HepG2 (cell line): ENCODE results near the gene TUBA4B. TPM values are rescaled to one million over a fixed set of nuclear protein-coding genes. Genes with fewer than 3 reads are reported as not detected.

Experiments
- DNMT3B ChIP-seq: conservative IDR thresholded peaks from 2 replicates; pipeline ENCODE4 v1.6.1; 2016; ENCODE audit warnings: missing biosample characterization, control low read depth
- NFIB ChIP-seq: sonication (generic); formaldehyde crosslinking; IDR thresholded peaks from 2 replicates; pipeline ENCODE4 v1.9.0; 2021; ENCODE audit warnings: missing genetic modification reagents, mild to moderate bottlenecking, borderline replicate concordance
- RXRA ChIP-seq: sonication (generic); formaldehyde crosslinking; IDR thresholded peaks from 2 replicates; pipeline ENCODE4 v1.5.1; 2020; ENCODE audit warnings: missing genetic modification reagents
- SIN3B ChIP-seq: fragments of 150-350 bp; IDR thresholded peaks from 2 replicates; pipeline ENCODE4 v1.6.1; 2014; ENCODE audit warnings: low read length
- TBX3 ChIP-seq: fragments of 450-650 bp; IDR thresholded peaks from 2 replicates; pipeline ENCODE4 v1.6.1; 2017; ENCODE audit warnings: antibody characterized with exemption, mild to moderate bottlenecking, inconsistent platforms, borderline replicate concordance
- TGIF2 ChIP-seq: IDR thresholded peaks from 2 replicates; pipeline ENCODE4 v1.6.1; 2016; ENCODE audit warnings: control low read depth, missing compliant biosample characterization
- ZNF350 ChIP-seq: sonication (generic); formaldehyde crosslinking; IDR thresholded peaks from 2 replicates; pipeline ENCODE4 v1.4.0; 2020; ENCODE audit warnings: mild to moderate bottlenecking, low read depth, missing genetic modification reagents, borderline replicate concordance
- ZNF839 ChIP-seq: sonication (generic); formaldehyde crosslinking; IDR thresholded peaks from 2 replicates; pipeline ENCODE4 v1.4.0; 2020; ENCODE audit warnings: missing genetic modification reagents, mild to moderate bottlenecking, borderline replicate concordance
- polyA plus RNA-seq, 8 experiments: library from polyadenylated mRNA; depleted of rRNA in 3 of 8; stranded (reverse) in 7 of 8; unstranded in 1 of 8; fragments of >200 nt; fragmentation: Illumina TruSeq in 4 of 8; extraction: Trizol in 4 of 8; gene quantifications; 2 replicates each; pipeline versions ENCODE4 v1.2.1 to v1.2.3, GENCODE V29; 2011 to 2016; ENCODE audit warnings: low read depth in 4 of 8, missing spikeins in 1 of 8, mixed read lengths in 1 of 8; ENCODE audit not compliant: insufficient read depth in 1 of 8
- total RNA-seq, 5 experiments: library from RNA; depleted of rRNA; stranded (reverse); fragments of >200 nt; fragmentation: Illumina TruSeq; extraction: Trizol; gene quantifications; 2 replicates each; pipeline ENCODE4 v1.2.3, GENCODE V29; 2016; ENCODE audit warnings: low read depth in 1 of 5
- TF ChIP-seq, protein P1 (sequence below): sonication (generic); formaldehyde crosslinking; IDR thresholded peaks from 2 replicates; pipeline ENCODE4 v1.4.0; 2020; ENCODE audit warnings: mild to moderate bottlenecking, missing genetic modification reagents
- TF ChIP-seq, protein P2 (sequence below): sonication (generic); formaldehyde crosslinking; IDR thresholded peaks from 2 replicates; pipeline ENCODE4 v1.4.0; 2020; ENCODE audit warnings: mild to moderate bottlenecking, missing genetic modification reagents
- TF ChIP-seq, protein P3 (sequence below): sonication (generic); formaldehyde crosslinking; IDR thresholded peaks from 2 replicates; pipeline ENCODE4 v1.4.0; 2020; ENCODE audit warnings: missing genetic modification reagents
- TF ChIP-seq, protein P4 (sequence below): sonication (generic); formaldehyde crosslinking; IDR thresholded peaks from 2 replicates; pipeline ENCODE4 v1.8.0; 2022; ENCODE audit warnings: mild to moderate bottlenecking, missing genetic modification reagents
- TF ChIP-seq, protein P5 (sequence below): sonication (generic); formaldehyde crosslinking; IDR thresholded peaks from 2 replicates; pipeline ENCODE4 v1.5.0; 2020; ENCODE audit warnings: mild to moderate bottlenecking, missing genetic modification reagents
- TF ChIP-seq, protein P6 (sequence below): sonication (generic); formaldehyde crosslinking; IDR thresholded peaks from 2 replicates; pipeline ENCODE4 v1.5.0; 2020; ENCODE audit warnings: missing genetic modification reagents

Gene TUBA4B
- total and polyA plus RNA-seq, 2 of the 13 experiments (the other 11 are each of a cell fraction or from before 2014, with no cell fraction given) = 0.18 to 0.22 TPM

DNA sequence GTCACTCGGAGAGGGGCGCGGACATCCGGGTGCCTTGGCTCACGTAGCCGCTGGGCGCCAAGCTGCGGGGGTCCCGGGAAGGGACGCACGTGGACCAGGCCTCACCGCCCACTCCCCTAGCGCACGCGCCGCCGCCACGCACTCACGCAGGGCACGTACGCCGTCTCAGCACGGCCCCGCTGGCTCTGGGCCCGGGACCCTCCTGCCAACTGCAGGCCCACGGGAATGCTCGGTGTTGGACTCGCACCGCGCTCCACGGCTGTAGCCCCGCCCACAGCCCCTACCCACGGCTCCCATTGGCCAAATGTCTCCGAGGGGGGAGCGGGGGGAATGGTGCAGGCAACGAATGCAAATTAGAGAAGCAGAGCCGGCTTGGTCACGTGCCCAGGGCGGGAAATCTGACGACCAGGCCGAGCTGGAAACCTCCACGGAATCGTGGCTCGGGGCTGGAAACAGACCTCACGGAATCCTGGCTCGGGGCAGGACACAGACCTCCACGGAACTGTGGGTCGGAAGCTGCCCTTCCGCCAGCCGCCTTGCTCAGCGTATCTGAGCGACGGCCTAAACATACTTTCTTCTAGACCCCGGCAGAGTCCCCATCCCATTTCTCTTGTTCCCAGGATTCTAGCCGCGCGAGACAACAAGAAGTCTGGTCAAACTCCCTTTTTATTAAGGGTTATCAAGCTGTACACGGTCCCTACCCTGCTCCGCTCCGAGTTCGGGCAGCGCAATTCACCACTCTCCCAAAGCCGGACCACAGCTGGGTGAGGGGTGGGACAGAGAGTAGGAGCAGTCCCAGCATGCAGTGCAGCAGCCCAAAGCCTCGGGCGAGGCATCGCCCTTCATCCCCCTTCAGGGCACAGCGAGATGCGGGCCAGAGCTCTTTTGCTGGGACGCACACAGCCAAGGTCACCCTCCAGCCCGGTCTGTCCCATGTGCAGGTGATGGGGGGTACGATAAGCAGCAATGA is 34.0 kb upstream of the TUBA4B start, which contains the start of gene ABCB6 (continued):
- TF ChIP-seq, protein P1, sequence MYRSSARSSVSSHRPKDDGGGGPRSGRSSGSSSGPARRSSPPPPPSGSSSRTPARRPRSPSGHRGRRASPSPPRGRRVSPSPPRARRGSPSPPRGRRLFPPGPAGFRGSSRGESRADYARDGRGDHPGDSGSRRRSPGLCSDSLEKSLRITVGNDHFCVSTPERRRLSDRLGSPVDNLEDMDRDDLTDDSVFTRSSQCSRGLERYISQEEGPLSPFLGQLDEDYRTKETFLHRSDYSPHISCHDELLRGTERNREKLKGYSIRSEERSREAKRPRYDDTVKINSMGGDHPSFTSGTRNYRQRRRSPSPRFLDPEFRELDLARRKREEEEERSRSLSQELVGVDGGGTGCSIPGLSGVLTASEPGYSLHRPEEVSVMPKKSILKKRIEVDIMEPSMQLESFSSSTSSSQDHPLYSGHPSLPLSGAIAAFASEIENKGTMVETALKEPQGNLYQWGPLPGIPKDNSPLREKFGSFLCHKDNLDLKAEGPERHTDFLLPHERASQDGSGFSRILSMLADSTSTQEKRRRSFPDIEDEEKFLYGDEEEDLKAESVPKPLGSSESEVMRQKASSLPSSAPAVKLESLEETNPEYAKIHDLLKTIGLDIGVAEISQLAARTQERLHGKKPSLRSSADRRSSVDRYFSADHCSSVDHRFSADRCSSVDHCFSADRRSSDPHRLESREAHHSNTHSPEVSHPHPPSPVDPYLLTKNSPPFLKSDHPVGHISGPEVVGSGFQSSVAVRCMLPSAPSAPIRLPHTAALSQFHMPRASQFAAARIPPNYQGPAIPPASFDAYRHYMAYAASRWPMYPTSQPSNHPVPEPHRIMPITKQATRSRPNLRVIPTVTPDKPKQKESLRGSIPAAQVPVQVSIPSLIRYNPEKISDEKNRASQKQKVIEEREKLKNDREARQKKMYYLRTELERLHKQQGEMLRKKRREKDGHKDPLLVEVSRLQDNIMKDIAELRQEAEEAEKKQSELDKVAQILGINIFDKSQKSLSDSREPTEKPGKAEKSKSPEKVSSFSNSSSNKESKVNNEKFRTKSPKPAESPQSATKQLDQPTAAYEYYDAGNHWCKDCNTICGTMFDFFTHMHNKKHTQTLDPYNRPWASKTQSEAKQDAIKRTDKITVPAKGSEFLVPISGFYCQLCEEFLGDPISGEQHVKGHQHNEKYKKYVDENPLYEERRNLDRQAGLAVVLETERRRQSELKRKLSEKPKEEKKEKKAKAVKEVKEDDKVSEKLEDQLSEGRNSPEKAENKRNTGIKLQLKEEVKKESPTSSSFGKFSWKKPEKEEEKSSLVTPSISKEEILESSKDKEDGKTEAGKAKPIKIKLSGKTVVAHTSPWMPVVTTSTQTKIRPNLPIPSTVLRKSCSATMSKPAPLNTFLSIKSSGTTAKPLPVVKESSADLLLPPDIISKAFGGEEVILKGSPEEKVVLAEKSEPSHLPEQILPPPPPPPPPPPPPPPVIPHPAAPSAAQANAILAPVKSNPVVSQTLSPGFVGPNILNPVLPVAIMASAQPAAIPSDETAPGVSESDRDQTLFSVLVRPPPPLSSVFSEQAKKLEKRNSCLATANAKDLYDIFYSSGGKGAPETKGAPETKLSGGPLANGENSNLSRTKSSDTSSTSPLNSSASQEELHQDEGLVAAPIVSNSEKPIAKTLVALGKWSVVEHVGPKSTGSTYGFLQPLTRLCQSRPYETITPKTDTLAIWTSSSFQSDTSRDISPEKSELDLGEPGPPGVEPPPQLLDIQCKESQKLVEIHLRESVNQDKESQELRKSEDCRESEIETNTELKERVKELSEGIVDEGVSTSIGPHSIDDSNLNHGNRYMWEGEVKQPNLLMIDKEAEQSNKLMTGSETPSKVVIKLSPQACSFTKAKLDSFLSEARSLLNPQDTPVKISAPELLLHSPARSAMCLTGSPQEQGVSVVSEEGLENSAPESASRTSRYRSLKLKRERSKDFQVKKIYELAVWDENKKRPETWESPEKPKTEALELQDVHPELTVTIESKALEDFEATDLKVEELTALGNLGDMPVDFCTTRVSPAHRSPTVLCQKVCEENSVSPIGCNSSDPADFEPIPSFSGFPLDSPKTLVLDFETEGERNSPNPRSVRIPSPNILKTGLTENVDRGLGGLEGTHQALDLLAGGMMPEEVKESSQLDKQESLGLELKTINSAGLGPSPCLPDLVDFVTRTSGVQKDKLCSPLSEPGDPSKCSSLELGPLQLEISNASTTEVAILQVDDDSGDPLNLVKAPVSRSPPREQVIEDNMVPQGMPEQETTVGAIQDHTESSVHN (CRISPR knock-in tag) = peak; percentile 84; the same call in 1 of the 2 replicates
- TF ChIP-seq, protein P2, sequence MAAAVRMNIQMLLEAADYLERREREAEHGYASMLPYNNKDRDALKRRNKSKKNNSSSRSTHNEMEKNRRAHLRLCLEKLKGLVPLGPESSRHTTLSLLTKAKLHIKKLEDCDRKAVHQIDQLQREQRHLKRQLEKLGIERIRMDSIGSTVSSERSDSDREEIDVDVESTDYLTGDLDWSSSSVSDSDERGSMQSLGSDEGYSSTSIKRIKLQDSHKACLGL (CRISPR knock-in tag) = peak; percentile 99
- TF ChIP-seq SIN3B (peak; percentile 88), TGIF2 (CRISPR knock-in tag) (peak; percentile 79), DNMT3B (CRISPR knock-in tag) (peak; percentile 71; the same call in 1 of the 2 replicates), ZNF839 (no peak), NFIB (no peak), TBX3 (peak; percentile 33; the same call in 1 of the 2 replicates), ZNF350 (CRISPR knock-in tag) (peak; percentile 96; the same call in 1 of the 2 replicates), RXRA (peak; percentile 80)
- TF ChIP-seq, protein P3, sequence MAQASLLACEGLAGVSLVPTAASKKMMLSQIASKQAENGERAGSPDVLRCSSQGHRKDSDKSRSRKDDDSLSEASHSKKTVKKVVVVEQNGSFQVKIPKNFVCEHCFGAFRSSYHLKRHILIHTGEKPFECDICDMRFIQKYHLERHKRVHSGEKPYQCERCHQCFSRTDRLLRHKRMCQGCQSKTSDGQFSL = no peak; the same call in 1 of the 2 replicates
- TF ChIP-seq, protein P4, sequence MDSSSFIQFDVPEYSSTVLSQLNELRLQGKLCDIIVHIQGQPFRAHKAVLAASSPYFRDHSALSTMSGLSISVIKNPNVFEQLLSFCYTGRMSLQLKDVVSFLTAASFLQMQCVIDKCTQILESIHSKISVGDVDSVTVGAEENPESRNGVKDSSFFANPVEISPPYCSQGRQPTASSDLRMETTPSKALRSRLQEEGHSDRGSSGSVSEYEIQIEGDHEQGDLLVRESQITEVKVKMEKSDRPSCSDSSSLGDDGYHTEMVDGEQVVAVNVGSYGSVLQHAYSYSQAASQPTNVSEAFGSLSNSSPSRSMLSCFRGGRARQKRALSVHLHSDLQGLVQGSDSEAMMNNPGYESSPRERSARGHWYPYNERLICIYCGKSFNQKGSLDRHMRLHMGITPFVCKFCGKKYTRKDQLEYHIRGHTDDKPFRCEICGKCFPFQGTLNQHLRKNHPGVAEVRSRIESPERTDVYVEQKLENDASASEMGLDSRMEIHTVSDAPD (CRISPR knock-in tag) = peak; percentile 94; the same call in 1 of the 2 replicates
- TF ChIP-seq, protein P5, sequence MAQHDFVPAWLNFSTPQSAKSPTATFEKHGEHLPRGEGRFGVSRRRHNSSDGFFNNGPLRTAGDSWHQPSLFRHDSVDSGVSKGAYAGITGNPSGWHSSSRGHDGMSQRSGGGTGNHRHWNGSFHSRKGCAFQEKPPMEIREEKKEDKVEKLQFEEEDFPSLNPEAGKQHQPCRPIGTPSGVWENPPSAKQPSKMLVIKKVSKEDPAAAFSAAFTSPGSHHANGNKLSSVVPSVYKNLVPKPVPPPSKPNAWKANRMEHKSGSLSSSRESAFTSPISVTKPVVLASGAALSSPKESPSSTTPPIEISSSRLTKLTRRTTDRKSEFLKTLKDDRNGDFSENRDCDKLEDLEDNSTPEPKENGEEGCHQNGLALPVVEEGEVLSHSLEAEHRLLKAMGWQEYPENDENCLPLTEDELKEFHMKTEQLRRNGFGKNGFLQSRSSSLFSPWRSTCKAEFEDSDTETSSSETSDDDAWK (CRISPR knock-in tag) = no peak
- TF ChIP-seq, protein P6, sequence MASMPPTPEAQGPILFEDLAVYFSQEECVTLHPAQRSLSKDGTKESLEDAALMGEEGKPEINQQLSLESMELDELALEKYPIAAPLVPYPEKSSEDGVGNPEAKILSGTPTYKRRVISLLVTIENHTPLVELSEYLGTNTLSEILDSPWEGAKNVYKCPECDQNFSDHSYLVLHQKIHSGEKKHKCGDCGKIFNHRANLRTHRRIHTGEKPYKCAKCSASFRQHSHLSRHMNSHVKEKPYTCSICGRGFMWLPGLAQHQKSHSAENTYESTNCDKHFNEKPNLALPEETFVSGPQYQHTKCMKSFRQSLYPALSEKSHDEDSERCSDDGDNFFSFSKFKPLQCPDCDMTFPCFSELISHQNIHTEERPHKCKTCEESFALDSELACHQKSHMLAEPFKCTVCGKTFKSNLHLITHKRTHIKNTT (CRISPR knock-in tag) = no peak
